ENCODE results near the gene LY6G5B. TPM values are rescaled to one million over a fixed set of nuclear protein-coding genes. Genes with fewer than 3 reads are reported as not detected.

The LY6G5B gene, protein sequence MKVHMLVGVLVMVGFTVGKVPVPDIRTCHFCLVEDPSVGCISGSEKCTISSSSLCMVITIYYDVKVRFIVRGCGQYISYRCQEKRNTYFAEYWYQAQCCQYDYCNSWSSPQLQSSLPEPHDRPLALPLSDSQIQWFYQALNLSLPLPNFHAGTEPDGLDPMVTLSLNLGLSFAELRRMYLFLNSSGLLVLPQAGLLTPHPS
- total RNA-seq: under 0.01 and 0.43 TPM in 2 replicates

DNA sequence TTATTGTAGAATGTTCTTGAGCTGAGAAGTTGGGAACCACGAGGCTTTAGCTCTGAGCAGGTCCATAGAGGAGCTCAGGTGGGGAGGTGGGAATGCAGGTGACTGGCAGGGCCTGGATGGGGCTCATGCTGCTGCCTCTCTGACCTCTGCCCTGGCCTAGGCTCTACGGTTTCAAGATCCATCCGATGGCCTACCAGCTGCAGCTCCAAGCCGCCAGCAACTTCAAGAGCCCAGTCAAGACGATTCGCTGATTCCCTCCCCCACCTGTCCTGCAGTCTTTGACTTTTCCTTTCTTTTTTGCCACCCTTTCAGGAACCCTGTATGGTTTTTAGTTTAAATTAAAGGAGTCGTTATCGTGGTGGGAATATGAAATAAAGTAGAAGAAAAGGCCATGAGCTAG, at the start of gene LY6G5B:
Gene LY6G5B, plus strand, starts transcription at position 301 of the 400 bp plus-strand sequence. CDS start 975 bp downstream, outside the sequence.

DNA sequence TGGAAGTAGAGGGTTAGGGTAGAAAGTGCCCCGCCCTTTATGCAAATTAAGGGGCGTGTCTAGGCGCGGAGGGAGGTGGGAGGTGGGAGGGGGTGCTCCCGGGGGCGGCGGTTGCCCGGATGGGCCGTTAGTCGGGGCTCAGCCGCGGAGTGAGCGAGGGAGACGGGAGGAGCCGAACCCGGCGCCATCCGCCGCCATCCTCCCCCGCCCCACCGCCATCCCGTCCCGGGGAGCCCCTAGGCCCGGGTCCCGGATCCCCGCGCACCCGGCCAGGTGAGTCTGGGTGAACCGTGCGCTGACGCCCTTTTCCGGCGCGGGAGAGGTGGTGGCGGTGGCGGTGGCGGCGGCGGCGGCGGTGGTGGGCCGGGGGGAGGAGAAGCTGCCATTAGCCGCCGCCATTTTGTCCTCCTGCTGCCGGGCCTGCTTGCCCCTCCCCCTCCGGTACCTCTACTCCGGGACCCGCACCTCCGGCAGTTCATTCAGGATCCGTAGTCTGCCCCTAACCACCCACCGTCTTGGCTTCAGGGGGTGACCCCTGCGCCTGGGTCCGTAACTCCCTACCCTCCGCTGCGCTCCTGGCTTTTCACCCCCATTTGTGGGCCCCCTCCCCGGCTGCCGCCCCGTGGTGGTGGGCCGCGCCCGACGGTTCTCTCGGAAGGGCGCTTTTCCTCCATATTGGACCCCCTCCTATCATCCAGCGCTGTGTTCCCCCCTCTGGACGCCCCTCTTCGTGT, 49.0 kb upstream of the LY6G5B start, which contains the start of gene PRRC2A:
Gene PRRC2A, plus strand, starts transcription at position 130 of the 734 bp plus-strand sequence. CDS start 2,075 bp downstream, outside the sequence.

DNA sequence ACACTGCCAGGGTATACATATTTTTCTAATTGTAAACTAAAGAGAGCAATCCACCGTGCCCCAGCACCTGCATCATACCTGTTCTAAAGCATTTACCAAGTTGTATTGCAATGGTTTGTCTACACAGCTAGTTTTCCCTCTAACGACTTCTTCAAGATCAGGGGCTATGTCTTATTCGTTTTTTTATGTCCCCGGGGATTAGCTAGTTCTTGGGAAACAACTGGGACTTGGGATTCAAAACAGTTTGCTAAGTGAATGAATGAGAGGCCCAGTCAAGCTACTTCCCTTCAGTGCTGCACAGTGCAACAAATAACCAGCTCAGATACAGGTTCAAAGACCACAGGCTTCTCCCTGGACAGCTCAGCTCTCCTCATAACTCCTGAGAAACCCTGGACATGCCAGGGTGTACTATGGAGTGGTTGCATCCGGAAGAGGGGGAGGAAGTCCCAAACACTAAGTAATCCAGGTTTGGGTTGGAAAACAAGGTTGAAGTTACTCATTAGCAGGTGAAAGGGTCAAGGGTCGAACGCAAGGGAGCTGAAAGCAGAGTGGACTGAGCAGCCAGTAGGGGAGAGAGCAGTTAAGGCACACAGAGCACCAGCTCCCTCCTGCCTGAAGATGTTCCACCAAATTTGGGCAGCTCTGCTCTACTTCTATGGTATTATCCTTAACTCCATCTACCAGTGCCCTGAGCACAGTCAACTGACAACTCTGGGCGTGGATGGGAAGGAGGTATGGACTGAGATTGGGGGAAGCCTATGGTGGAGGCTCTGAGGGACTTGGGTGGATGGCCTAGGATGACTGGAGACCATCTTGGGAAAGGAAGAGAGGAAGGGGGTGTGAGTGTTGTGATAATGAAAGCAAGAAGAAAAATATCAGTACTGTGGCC, 14.2 kb upstream of the LY6G5B start, which contains the start of gene APOM:
Gene APOM, plus strand, starts transcription at position 546 of the 889 bp plus-strand sequence. Its CDS starts 73 bp downstream, at position 619.

DNA sequence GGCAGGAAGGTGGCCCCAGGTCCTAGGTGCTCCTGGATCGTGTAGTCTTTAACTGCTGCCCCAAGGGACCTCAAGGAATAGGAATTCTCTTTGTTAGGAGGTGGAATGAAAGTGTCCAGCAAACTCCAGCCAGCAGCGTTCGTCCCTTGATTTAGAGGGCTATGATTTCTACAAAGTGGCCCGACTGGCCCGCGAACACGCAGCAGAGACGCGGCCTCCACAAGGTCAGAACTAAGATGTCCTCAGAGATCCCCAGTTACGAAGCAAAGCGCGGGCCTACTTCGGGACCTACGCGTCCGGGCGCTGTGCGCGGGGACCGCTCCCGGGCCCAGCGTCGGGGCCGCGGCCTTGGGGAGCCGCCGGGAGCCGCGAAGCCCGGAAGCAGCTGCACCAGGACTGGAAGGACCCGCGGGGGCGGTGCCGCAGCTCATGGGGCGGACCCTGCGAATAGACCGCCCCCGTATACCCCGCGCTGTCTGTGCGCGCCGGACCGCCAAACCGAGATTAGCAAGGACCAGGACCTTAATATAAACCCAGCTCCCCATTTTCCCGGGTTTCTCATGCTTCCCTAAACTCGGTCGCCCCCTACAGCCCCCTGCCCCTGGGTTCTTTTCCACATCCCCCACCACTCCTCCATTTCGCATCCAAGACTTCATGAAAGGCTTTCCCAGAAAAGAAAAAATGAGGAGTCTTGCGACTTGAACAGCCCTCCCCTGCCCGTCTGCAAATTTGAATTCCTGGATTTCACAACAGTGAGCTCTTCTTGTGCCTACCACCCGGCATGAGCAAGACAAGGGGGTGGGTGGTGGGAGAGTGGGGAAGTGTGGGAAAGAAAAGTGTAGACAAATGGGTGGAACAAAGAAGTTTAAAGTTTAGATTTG, 9.2 kb upstream of the LY6G5B start, which contains the start of gene C6orf47:
Gene C6orf47, minus strand, starts transcription at position 398 of the 881 bp plus-strand sequence. CDS start 831 bp downstream, outside the sequence.

DNA sequence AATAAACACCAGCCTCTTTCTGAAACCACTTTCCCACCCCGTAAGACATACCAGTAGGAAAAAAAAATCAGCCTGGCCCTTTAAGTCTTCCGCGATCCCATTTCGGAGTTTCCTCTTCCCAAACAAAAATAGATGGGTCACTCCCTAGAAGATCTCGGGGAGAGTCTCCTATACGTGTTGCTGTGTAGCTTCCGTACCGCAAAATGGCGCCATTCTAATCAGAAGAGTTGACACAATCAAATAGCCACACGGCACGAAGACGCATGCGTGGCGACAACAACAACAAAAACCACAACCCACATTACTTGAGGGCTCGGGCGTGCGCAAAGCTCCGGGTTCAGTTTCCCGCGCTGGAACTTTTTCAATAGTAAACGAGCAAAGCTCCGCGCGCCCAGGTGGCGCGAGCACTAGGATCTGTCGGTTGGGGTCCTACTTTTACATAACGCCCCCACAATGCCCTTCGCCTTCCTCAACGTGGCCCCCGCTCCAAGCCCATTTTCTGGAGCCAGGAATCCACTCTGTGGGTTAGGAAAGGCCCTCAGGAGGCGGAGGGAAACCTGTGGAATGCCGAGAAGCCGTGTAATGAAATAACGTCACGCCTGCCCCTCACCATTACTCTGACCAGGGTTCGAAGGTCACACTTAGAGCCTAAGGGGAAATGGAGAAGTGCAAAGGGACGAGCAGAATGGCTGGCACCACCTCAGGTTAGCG, 4.8 kb upstream of the LY6G5B start, which contains the start of gene GPANK1:
Gene GPANK1, minus strand, starts transcription at position 208 of the 711 bp plus-strand sequence. CDS start 519 bp downstream, outside the sequence.

DNA sequence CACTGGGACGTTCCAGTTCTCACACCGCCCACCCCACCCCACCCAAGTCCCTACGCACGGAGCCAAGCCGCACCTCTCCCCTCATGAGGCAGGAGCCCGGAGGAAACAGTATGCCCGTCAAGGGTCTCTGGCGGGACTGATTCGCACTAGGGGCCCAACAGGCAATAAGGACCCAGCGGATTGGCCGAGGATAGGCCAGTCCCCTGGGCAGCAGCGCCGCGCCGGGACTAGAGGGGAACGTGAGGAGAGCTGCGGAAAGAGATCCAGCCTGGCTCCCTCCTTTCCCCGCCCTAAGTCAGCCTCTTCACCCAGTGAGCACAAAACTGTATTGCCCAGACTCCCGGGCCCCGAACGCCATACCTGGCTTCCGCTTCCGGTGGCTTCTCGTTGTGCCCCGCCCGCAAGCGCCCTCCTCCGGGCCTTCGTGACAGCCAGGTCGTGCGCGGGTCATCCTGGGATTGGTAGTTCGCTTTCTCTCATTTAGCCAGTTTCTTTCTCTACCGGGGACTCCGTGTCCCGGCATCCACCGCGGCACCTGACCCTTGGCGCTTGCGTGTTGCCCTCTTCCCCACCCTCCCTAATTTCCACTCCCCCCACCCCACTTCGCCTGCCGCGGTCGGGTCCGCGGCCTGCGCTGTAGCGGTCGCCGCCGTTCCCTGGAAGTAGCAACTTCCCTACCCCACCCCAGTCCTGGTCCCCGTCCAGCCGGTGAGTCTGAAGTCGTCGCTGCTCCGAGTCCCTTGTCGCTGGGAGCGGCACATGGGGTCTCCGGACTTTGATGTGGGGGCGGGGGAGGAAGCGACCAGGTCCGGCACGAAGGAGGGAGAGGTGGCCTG, 4.1 kb upstream of the LY6G5B start, which contains the start of gene CSNK2B:
Gene CSNK2B, plus strand, starts transcription at position 580 of the 836 bp plus-strand sequence. CDS start 752 bp downstream, outside the sequence.

DNA sequence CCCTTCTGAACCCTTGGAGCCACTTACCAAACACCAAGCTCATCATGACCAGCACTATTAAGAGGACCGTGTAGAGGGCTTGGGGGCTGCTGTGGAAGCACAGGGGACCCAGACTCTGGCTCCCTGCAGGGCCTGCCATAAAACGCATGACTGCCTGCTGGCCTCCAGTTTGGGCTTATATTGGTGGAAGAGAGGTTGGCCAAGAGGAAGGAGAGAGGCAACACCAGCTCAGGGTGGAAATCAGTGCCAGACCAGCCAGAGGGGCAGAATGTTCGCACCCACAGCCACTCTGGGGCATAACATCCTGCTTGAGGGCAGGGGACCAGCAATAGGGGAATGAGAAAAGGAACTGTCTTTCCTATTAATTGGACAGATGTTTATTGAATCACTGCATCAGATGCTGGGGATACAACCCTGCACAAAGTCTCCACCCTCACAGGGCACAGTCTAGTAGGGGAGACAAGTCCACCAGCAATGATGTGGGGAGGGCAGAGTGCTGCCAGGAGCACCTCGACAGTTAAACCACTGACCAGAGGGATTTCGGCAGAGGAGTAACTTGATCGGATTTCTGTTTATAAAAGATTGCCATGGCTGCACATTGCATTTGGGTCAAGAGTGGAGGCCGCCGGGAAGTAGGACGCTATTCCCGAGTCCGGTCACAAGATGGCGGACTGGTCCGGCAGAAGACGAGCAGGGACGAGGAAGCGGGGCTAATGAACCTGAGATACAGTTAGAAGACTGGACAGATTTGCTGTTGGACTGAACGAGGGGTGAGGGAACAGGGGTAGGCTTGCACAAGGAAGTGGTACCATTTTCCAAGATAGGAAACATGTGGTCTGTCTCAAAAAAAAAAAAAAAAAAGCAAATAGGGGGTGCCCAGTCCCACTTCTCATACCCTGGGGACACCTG, 10.7 kb downstream of the LY6G5B start, which contains the start of gene LY6G5C:
Gene LY6G5C, minus strand, starts transcription at position 842 of the 909 bp plus-strand sequence. Its CDS starts 694 bp downstream, at position 148.

DNA sequence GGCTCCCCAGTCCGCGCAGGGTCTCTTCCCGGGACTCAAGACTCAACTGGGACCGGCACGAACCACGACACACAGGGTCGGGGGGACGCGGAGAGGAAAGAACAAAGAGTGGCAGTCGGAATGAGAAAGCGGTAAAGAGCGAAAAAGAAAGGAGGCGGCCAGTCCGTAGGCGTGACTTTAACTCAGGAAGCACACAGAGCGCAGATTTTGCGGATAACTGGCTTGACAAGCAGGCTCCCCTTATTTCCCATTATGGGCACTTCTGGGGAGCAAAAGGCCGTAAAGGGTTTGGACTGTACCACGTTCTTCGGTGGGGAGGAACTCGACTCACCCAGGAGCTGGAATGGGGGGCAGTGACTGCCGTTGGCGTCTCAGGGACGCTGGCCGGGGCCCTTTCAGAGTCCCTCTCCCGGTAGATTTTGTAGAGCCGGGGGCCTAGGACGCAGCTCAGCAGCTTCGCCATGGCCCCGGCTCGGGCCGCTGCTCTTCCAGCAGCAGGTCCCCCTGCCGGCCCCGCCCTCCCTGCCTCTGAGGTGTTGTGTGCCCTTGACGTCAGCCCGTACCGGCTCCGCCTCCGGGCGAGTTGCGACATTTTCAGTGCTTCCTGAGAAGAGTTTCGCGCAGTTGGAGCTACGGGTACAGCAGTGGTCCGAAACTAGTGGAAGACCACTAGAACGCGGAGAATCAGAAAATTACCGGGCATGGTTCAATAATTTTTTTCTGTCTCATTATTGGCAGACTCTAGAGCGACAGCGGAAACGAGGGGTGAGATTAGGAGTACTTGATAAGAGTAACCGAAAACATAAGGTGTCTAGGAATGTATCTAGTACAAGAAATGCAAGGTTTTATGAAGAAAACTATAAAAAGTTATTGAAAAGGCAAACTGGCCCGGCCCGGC, 33.3 kb downstream of the LY6G5B start, which contains the start of gene ABHD16A:
Gene ABHD16A, minus strand, starts transcription at position 506 of the 898 bp plus-strand sequence. Its CDS starts 43 bp downstream, at position 463.

DNA sequence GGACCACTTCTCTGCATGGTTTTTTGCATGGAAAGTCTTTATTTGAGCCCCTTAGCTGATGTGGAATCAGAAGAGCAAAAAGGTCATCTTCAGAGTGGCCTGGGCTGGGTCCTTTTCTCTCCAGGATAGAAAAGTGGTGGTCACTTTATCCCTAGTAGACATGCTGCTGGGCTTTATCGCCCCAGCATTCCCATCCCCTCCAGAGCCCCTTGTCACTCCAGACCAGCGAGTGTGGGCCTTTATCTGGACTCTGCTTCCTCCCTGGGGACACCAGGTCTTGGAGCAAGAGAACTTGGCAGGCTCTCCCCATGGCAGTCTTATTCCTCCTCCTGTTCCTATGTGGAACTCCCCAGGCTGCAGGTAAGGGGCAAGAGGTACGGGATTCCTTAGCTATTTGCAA, 36.8 kb downstream of the LY6G5B start, which contains the start of gene LY6G6F:
Gene LY6G6F, plus strand, starts transcription at position 268 of the 400 bp plus-strand sequence. Its CDS starts 41 bp downstream, at position 309.

DNA sequence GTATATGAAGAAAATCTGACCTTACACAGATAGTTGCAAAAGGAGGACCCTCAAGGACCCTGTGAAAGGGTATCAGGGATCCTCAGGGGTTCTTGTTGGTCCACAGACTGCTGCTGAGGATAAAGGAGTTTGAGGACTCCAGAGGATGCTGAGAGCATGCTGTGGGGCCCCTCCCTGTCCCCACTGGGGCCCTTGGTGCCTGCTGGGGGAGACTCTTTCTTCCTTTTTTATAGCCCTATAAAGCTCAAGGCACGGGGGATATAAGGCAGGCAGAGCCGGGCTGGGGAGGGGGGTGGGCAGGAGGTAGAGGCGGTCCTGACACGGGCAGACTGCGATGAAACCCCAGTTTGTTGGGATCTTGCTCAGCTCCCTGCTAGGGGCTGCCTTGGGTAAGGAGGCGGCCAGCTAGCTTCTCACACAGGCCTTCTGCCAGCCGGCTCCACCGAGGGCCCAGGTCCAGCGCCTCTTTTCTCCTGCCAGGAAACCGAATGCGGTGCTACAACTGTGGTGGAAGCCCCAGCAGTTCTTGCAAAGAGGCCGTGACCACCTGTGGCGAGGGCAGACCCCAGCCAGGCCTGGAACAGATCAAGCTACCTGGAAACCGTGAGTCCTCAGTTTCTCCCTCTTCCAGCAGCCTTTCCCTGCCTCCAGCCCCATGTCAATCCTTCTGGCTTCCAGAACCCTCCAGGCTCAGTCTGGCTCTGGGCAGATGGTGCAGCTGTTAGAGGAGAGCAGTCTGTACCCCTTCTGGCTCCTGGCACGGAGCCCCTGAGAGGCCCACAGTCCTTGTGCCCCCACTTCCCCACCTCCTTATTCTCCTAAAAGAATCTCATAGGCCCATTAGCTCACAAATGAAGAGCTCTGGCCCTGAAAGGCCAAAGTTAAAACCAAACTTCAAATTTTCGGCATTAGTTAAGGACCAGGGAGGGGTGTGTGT, 45.5 kb downstream of the LY6G5B start, which contains the start of gene LY6G6D:
Gene LY6G6D, plus strand, starts transcription at position 327 of the 937 bp plus-strand sequence. Its CDS starts 8 bp downstream, at position 335.

DNA sequence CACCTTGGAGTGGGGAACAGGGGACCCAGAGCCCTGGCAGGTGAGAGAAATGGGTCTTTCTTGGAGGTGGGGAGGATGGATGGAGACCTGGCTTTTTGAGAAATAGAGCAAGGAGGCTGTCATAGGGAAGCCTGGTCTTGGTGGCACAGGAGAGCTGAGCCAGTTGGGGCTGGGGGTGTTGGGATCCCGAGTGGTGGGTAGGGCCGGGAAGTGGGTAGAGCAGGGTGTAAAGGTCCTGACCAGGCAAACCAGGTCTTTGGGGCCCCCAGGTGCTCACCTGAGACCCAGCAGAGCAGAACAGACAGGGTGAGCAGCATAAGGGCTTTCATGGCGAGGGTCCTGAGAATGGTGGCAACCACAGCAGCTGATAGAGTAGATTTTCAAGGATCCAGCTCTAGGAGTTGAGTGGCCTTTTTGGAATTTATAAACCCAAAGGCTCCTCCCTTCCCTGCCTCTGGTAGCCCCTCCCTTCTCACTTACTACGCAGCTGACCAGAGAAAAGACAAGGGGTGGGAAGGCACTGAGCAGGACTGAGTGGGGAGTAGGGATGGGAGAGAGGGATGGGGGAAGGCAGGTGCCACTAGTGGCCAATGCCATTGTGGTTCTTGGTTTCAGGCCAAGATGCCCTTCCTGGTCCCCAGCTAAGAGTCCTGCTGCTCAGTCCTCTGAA, 51.7 kb downstream of the LY6G5B start, which contains the start of gene LY6G6C:
Gene LY6G6C, minus strand, starts transcription at position 396 of the 670 bp plus-strand sequence. Its CDS starts 67 bp downstream, at position 329.

Data from tracheal epithelial cell (primary cell).